HEK293T (cell line): Measurements from ENCODE around the gene MRPS6.

Source experiments
- CTCF ChIA-PET: fragments of 350-600 bp; formaldehyde crosslinking; extraction: SDS; loops from one replicate; lab custom pipeline; 2021; ENCODE audit warnings: antibody characterized with exemption, inconsistent platforms; lab: Yijun Ruan, JAX
- POLR2A ChIA-PET: fragments of 350-600 bp; formaldehyde crosslinking; extraction: SDS; loops from one replicate; lab custom pipeline; 2020; ENCODE audit warnings: antibody characterized with exemption, inconsistent platforms; lab: Yijun Ruan, JAX
- DNase-seq: peaks from one replicate; pipeline ENCODE4 v3.0.0; 2012; ENCODE audit warnings: mixed read lengths; ENCODE audit errors: extremely low spot score
- ARNT ChIP-seq: fragments of 450-650 bp; IDR thresholded peaks from 2 replicates; pipeline ENCODE4 v1.6.1; 2017; ENCODE audit warnings: mild to moderate bottlenecking
- BHLHE40 ChIP-seq: fragments of 450-650 bp; IDR thresholded peaks from 2 replicates; pipeline ENCODE4 v1.6.1; 2016; ENCODE audit warnings: mild to moderate bottlenecking, moderate library complexity, borderline replicate concordance
- CTBP1 ChIP-seq: fragments of 450-650 bp; IDR thresholded peaks from 2 replicates; pipeline ENCODE4 v1.6.1; 2016; ENCODE audit warnings: borderline replicate concordance
- ELF4 ChIP-seq: fragments of 450-650 bp; IDR thresholded peaks from 2 replicates; pipeline ENCODE4 v1.6.1; 2017; ENCODE audit warnings: antibody characterized with exemption
- FOXA1 ChIP-seq: fragments of 450-650 bp; IDR thresholded peaks from 2 replicates; pipeline ENCODE4 v1.6.1; 2016; ENCODE audit warnings: mild to moderate bottlenecking
- FOXK2 ChIP-seq: fragments of 450-650 bp; IDR thresholded peaks from 2 replicates; pipeline ENCODE4 v1.6.1; 2016; ENCODE audit warnings: mild to moderate bottlenecking
- FOXM1 ChIP-seq: fragments of 450-650 bp; IDR thresholded peaks from 2 replicates; pipeline ENCODE4 v1.6.1; 2017; ENCODE audit warnings: mild to moderate bottlenecking, borderline replicate concordance
- HDGF ChIP-seq: fragments of 450-650 bp; IDR thresholded peaks from 2 replicates; pipeline ENCODE4 v1.6.1; 2017; ENCODE audit warnings: antibody characterized with exemption, borderline replicate concordance
- L3MBTL2 ChIP-seq: fragments of 450-650 bp; conservative IDR thresholded peaks from 2 replicates; pipeline ENCODE4 v1.6.1; 2016; ENCODE audit warnings: mild to moderate bottlenecking
- LEF1 ChIP-seq: fragments of 450-650 bp; IDR thresholded peaks from 2 replicates; pipeline ENCODE4 v1.6.1; 2017; ENCODE audit warnings: mild to moderate bottlenecking, borderline replicate concordance
- NFRKB ChIP-seq: fragments of 450-650 bp; IDR thresholded peaks from 2 replicates; pipeline ENCODE4 v1.6.1; 2016; ENCODE audit warnings: mild to moderate bottlenecking, moderate library complexity
- PKNOX1 ChIP-seq: fragments of 450-650 bp; IDR thresholded peaks from 2 replicates; pipeline ENCODE4 v1.6.1; 2016
- SP1 ChIP-seq: fragments of 450-650 bp; IDR thresholded peaks from 2 replicates; pipeline ENCODE4 v1.6.1; 2017
- SUZ12 ChIP-seq: fragments of 450-650 bp; IDR thresholded peaks from 2 replicates; pipeline ENCODE4 v1.6.1; 2016; ENCODE audit warnings: mild to moderate bottlenecking
- TARDBP ChIP-seq: fragments of 450-650 bp; IDR thresholded peaks from 2 replicates; pipeline ENCODE4 v1.6.1; 2016
- ZNF384 ChIP-seq: fragments of 450-650 bp; IDR thresholded peaks from 2 replicates; pipeline ENCODE4 v1.6.1; 2016

Gene MRPS6

GRCh38 chr21:34176448-34176847 lies 103.1 kb downstream of the MRPS6 start:
- no peak for TF ChIP-seq PKNOX1
- no peak for TF ChIP-seq TARDBP
- no peak for TF ChIP-seq NFRKB
- no peak for TF ChIP-seq ELF4
- TF ChIP-seq ARNT = no peak
- no peak for TF ChIP-seq CTBP1
- no peak for TF ChIP-seq BHLHE40
- TF ChIP-seq SUZ12 = no peak
- CTCF ChIA-PET = interaction anchor here (0.6 kb wide), 1 partner anchor 47 kb away, joined by 3 read pairs; no protein-coding TSS in a partner anchor
- POLR2A ChIA-PET = no interaction called here
- no peak for DNase-seq

GRCh38 chr21:34177919-34178567 lies 104.7 kb downstream of the MRPS6 start:
- CTCF ChIA-PET = no interaction called here
- TF ChIP-seq BHLHE40 (no peak), ARNT (no peak), NFRKB (no peak), PKNOX1 (no peak)
- no peak for DNase-seq
- POLR2A ChIA-PET = no interaction called here

GRCh38 chr21:34179204-34179935 lies 106.0 kb downstream of the MRPS6 start:
- CTCF ChIA-PET = no interaction called here
- POLR2A ChIA-PET = no interaction called here
- DNase-seq = no peak
- TF ChIP-seq LEF1 = no peak
- no peak for TF ChIP-seq ZNF384
- no peak for TF ChIP-seq PKNOX1
- TF ChIP-seq L3MBTL2 = no peak
- no peak for TF ChIP-seq CTBP1
- TF ChIP-seq BHLHE40 = no peak
- no peak for TF ChIP-seq SP1
- no peak for TF ChIP-seq FOXK2
- no peak for TF ChIP-seq ARNT
- TF ChIP-seq ELF4 = no peak

GRCh38 chr21:34180407-34180806 lies 107.0 kb downstream of the MRPS6 start:
- ChIA-PET POLR2A (no interaction called here), CTCF (no interaction called here)
- no peak for DNase-seq
- TF ChIP-seq FOXA1 = no peak
- TF ChIP-seq L3MBTL2 = no peak
- no peak for TF ChIP-seq HDGF
- TF ChIP-seq FOXK2 = no peak
- TF ChIP-seq BHLHE40 = no peak
- no peak for TF ChIP-seq ZNF384
- TF ChIP-seq PKNOX1 = no peak
- TF ChIP-seq ARNT = no peak
- TF ChIP-seq FOXM1 = no peak
- TF ChIP-seq TARDBP = no peak
- TF ChIP-seq SUZ12 = no peak
- no peak for TF ChIP-seq NFRKB
- no peak for TF ChIP-seq LEF1

GRCh38 chr21:34180826-34181359 lies 107.5 kb downstream of the MRPS6 start:
- CTCF ChIA-PET = no interaction called here
- no peak for DNase-seq
- no peak for TF ChIP-seq FOXM1
- no peak for TF ChIP-seq CTBP1
- no peak for TF ChIP-seq LEF1
- POLR2A ChIA-PET = no interaction called here

- POLR2A ChIA-PET = no interaction called here
Measured at GRCh38 chr21:34181431-34182039, 108.2 kb downstream of the MRPS6 start.

More at GRCh38 chr21:34181431-34182039, 108.2 kb downstream of the MRPS6 start:
- CTCF ChIA-PET = no interaction called here
- TF ChIP-seq CTBP1 = no peak
- no peak for TF ChIP-seq FOXK2
- no peak for TF ChIP-seq NFRKB
- no peak for TF ChIP-seq SP1
- no peak for TF ChIP-seq ELF4
- no peak for TF ChIP-seq HDGF
- TF ChIP-seq FOXM1 = no peak
- no peak for TF ChIP-seq PKNOX1
- no peak for TF ChIP-seq L3MBTL2
- no peak for TF ChIP-seq ZNF384
- TF ChIP-seq SUZ12 = no peak
- no peak for TF ChIP-seq TARDBP
- TF ChIP-seq FOXA1 = no peak
- no peak for TF ChIP-seq ARNT
- TF ChIP-seq BHLHE40 = no peak
- DNase-seq = no peak
